SK-N-SH treated with all-trans-retinoic acid at 6 μM for 48 hours (cell line): ENCODE results near the gene CENPH.
"Not testable (repeated sequence)": the region's sequence is repeated elsewhere in the genome, so short reads cannot be mapped to it uniquely, and the experiment has no call there.

Experiments
- ATAC-seq: fragments of 200-7000 bp; cut with Tn5 transposase; 3 replicates; pipeline ENCODE4 v1.9.1; 2020; ENCODE audit warnings: mild to moderate bottlenecking, moderate library complexity
- ARNTL ChIP-seq: fragments of 450-650 bp; formaldehyde crosslinking; IDR thresholded peaks from 2 replicates; pipeline ENCODE4 v1.5.0; 2020; ENCODE audit warnings: low read depth, mild to moderate bottlenecking, moderate library complexity, borderline replicate concordance
- BACH2 ChIP-seq: fragments of 250-450 bp; sonication (Bioruptor Pico); IDR thresholded peaks from 2 replicates; pipeline ENCODE4 v1.9.0; 2021; ENCODE audit warnings: mild to moderate bottlenecking, borderline replicate concordance
- ESRRG ChIP-seq: fragments of 250-450 bp; sonication (Bioruptor Pico); IDR thresholded peaks from 2 replicates; pipeline ENCODE4 v1.6.1; 2021; ENCODE audit warnings: mild to moderate bottlenecking
- GLIS3 ChIP-seq: fragments of 250-450 bp; sonication (Bioruptor Pico); IDR thresholded peaks from 2 replicates; pipeline ENCODE4 v1.5.0; 2020; ENCODE audit warnings: mild to moderate bottlenecking, moderate library complexity
- ISL1 ChIP-seq: fragments of 250-450 bp; sonication (Bioruptor Pico); IDR thresholded peaks from 2 replicates; pipeline ENCODE4 v2.1.2; 2022; ENCODE audit warnings: mild to moderate bottlenecking, moderate library complexity
- OSR1 ChIP-seq: fragments of 250-450 bp; sonication (Bioruptor Pico); IDR thresholded peaks from 2 replicates; pipeline ENCODE4 v1.8.0; 2022; ENCODE audit warnings: moderate library complexity, mild to moderate bottlenecking, inconsistent platforms
- RARB ChIP-seq: fragments of 250-450 bp; sonication (Bioruptor Pico); IDR thresholded peaks from 2 replicates; pipeline ENCODE4 v1.8.0; 2021; ENCODE audit warnings: mild to moderate bottlenecking, moderate library complexity
- SNAI2 ChIP-seq: fragments of 250-450 bp; sonication (Bioruptor Pico); IDR thresholded peaks from 2 replicates; pipeline ENCODE4 v1.5.0; 2020; ENCODE audit warnings: mild to moderate bottlenecking, moderate library complexity
- TCF4 ChIP-seq: fragments of 250-450 bp; sonication (Bioruptor Pico); IDR thresholded peaks from 2 replicates; pipeline ENCODE4 v1.8.0; 2021; ENCODE audit warnings: mild to moderate bottlenecking, moderate library complexity, borderline replicate concordance
- TOX ChIP-seq: fragments of 250-450 bp; sonication (Bioruptor Pico); IDR thresholded peaks from 2 replicates; pipeline ENCODE4 v1.8.0; 2021; ENCODE audit warnings: mild to moderate bottlenecking, moderate library complexity, borderline replicate concordance
- ZC3H10 ChIP-seq: fragments of 250-450 bp; sonication (Bioruptor Pico); IDR thresholded peaks from 2 replicates; pipeline ENCODE4 v1.5.1; 2021; ENCODE audit warnings: mild to moderate bottlenecking, moderate library complexity
- ZFP3 ChIP-seq: fragments of 250-450 bp; sonication (Bioruptor Pico); IDR thresholded peaks from 2 replicates; pipeline ENCODE4 v1.5.0; 2020; ENCODE audit warnings: mild to moderate bottlenecking, moderate library complexity
- ZFP30 ChIP-seq: fragments of 450-650 bp; formaldehyde crosslinking; IDR thresholded peaks from 2 replicates; pipeline ENCODE4 v1.5.0; 2022; ENCODE audit warnings: mild to moderate bottlenecking, moderate library complexity
- ZNF565 ChIP-seq: fragments of 450-650 bp; formaldehyde crosslinking; conservative IDR thresholded peaks from 2 replicates; pipeline ENCODE4 v1.5.0; 2020; ENCODE audit warnings: low read depth, mild to moderate bottlenecking, moderate library complexity
- ZNF70 ChIP-seq: fragments of 450-650 bp; formaldehyde crosslinking; IDR thresholded peaks from 2 replicates; pipeline ENCODE4 v1.5.0; 2020; ENCODE audit warnings: mild to moderate bottlenecking, moderate library complexity
- ZNF8 ChIP-seq: fragments of 450-650 bp; formaldehyde crosslinking; IDR thresholded peaks from 2 replicates; pipeline ENCODE4 v1.5.0; 2020; ENCODE audit warnings: mild to moderate bottlenecking, moderate library complexity
- TF ChIP-seq, protein P1 (sequence below): fragments of 250-450 bp; sonication (Bioruptor Pico); IDR thresholded peaks from 2 replicates; pipeline ENCODE4 v1.5.0; 2020; ENCODE audit warnings: mild to moderate bottlenecking, moderate library complexity
- TF ChIP-seq, protein P2 (sequence below): fragments of 250-450 bp; sonication (Bioruptor Pico); IDR thresholded peaks from 2 replicates; pipeline ENCODE4 v1.5.1; 2021; ENCODE audit warnings: mild to moderate bottlenecking, moderate library complexity
- TF ChIP-seq, protein P3 (sequence below): fragments of 250-450 bp; sonication (Bioruptor Pico); IDR thresholded peaks from 2 replicates; pipeline ENCODE4 v1.8.0; 2020; ENCODE audit warnings: mild to moderate bottlenecking, moderate library complexity, borderline replicate concordance
- TF ChIP-seq, protein P4 (sequence below): fragments of 250-450 bp; sonication (Bioruptor Pico); IDR thresholded peaks from 2 replicates; pipeline ENCODE4 v1.5.1; 2020; ENCODE audit warnings: low read depth, mild to moderate bottlenecking, moderate library complexity
- TF ChIP-seq, protein P5 (sequence below): fragments of 250-450 bp; sonication (Bioruptor Pico); IDR thresholded peaks from 2 replicates; pipeline ENCODE4 v1.8.0; 2021; ENCODE audit warnings: low read depth, mild to moderate bottlenecking, moderate library complexity, borderline replicate concordance

CENPH gene

DNA sequence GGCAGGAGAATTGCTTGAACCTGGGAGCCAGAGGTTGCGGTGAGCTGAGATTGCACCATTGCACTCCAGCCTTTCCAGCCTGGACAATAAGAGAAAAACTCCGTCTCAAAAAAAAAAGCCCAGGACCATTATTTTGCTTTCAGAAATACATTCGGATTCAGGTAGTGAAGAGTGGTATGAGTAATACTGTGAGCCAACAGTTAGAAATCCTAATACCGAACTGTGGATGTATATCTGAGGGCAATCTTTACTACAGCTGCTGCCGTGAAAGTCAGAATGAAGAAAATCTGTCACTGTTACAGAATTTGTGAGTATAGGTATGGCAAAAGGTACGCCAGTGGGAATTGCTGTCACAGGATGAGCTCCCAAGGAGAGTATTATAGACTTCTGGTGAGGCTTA, 41.9 kb downstream of the CENPH start (continued):
- TF ChIP-seq, protein P1, sequence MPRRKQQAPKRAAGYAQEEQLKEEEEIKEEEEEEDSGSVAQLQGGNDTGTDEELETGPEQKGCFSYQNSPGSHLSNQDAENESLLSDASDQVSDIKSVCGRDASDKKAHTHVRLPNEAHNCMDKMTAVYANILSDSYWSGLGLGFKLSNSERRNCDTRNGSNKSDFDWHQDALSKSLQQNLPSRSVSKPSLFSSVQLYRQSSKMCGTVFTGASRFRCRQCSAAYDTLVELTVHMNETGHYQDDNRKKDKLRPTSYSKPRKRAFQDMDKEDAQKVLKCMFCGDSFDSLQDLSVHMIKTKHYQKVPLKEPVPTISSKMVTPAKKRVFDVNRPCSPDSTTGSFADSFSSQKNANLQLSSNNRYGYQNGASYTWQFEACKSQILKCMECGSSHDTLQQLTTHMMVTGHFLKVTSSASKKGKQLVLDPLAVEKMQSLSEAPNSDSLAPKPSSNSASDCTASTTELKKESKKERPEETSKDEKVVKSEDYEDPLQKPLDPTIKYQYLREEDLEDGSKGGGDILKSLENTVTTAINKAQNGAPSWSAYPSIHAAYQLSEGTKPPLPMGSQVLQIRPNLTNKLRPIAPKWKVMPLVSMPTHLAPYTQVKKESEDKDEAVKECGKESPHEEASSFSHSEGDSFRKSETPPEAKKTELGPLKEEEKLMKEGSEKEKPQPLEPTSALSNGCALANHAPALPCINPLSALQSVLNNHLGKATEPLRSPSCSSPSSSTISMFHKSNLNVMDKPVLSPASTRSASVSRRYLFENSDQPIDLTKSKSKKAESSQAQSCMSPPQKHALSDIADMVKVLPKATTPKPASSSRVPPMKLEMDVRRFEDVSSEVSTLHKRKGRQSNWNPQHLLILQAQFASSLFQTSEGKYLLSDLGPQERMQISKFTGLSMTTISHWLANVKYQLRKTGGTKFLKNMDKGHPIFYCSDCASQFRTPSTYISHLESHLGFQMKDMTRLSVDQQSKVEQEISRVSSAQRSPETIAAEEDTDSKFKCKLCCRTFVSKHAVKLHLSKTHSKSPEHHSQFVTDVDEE (CRISPR knock-in tag) = no peak
- no peak for TF ChIP-seq TCF4 (CRISPR knock-in tag)

DNA sequence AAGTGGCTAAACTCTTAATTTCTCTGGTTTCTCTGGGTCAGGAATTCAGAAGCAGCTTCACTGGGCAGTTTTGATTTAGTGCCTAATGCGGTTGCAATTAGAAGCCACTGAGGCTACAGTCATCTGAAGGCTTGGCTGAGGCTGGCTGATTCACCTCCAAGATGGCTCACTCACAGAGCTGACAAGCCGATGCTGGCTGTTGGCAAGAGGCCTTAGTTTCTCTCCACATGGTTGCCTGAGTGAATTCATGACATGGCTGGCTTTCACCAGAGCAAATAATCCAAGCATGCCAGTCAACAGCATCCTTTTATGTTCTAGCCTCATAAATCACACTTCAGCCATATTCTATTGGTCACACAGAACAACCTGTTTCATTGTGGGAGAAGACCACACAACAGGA, 42.5 kb downstream of the CENPH start:
- no peak for ATAC-seq
- no peak for TF ChIP-seq ESRRG (CRISPR knock-in tag)
- TF ChIP-seq, protein P2, sequence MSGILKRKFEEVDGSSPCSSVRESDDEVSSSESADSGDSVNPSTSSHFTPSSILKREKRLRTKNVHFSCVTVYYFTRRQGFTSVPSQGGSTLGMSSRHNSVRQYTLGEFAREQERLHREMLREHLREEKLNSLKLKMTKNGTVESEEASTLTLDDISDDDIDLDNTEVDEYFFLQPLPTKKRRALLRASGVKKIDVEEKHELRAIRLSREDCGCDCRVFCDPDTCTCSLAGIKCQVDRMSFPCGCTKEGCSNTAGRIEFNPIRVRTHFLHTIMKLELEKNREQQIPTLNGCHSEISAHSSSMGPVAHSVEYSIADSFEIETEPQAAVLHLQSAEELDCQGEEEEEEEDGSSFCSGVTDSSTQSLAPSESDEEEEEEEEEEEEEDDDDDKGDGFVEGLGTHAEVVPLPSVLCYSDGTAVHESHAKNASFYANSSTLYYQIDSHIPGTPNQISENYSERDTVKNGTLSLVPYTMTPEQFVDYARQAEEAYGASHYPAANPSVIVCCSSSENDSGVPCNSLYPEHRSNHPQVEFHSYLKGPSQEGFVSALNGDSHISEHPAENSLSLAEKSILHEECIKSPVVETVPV (CRISPR knock-in tag) = no peak
- no peak for TF ChIP-seq ZFP3 (CRISPR knock-in tag)
- no peak for TF ChIP-seq ZNF565
- TF ChIP-seq BACH2 = no peak
- no peak for TF ChIP-seq ZNF8 (CRISPR knock-in tag)
- TF ChIP-seq SNAI2 (CRISPR knock-in tag) = no peak
- no peak for TF ChIP-seq ARNTL (CRISPR knock-in tag)
- TF ChIP-seq, protein P3, sequence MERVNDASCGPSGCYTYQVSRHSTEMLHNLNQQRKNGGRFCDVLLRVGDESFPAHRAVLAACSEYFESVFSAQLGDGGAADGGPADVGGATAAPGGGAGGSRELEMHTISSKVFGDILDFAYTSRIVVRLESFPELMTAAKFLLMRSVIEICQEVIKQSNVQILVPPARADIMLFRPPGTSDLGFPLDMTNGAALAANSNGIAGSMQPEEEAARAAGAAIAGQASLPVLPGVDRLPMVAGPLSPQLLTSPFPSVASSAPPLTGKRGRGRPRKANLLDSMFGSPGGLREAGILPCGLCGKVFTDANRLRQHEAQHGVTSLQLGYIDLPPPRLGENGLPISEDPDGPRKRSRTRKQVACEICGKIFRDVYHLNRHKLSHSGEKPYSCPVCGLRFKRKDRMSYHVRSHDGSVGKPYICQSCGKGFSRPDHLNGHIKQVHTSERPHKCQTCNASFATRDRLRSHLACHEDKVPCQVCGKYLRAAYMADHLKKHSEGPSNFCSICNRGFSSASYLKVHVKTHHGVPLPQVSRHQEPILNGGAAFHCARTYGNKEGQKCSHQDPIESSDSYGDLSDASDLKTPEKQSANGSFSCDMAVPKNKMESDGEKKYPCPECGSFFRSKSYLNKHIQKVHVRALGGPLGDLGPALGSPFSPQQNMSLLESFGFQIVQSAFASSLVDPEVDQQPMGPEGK (CRISPR knock-in tag) = no peak
- TF ChIP-seq TOX (CRISPR knock-in tag) = no peak
- no peak for TF ChIP-seq ZFP30 (CRISPR knock-in tag)
- TF ChIP-seq, protein P4, sequence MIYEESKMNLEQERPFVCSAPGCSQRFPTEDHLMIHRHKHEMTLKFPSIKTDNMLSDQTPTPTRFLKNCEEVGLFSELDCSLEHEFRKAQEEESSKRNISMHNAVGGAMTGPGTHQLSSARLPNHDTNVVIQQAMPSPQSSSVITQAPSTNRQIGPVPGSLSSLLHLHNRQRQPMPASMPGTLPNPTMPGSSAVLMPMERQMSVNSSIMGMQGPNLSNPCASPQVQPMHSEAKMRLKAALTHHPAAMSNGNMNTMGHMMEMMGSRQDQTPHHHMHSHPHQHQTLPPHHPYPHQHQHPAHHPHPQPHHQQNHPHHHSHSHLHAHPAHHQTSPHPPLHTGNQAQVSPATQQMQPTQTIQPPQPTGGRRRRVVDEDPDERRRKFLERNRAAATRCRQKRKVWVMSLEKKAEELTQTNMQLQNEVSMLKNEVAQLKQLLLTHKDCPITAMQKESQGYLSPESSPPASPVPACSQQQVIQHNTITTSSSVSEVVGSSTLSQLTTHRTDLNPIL (CRISPR knock-in tag) = no peak
- TF ChIP-seq ZC3H10 (CRISPR knock-in tag) = no peak
- no peak for TF ChIP-seq GLIS3 (CRISPR knock-in tag)
- no peak for TF ChIP-seq TCF4 (CRISPR knock-in tag)
- TF ChIP-seq, protein P5, sequence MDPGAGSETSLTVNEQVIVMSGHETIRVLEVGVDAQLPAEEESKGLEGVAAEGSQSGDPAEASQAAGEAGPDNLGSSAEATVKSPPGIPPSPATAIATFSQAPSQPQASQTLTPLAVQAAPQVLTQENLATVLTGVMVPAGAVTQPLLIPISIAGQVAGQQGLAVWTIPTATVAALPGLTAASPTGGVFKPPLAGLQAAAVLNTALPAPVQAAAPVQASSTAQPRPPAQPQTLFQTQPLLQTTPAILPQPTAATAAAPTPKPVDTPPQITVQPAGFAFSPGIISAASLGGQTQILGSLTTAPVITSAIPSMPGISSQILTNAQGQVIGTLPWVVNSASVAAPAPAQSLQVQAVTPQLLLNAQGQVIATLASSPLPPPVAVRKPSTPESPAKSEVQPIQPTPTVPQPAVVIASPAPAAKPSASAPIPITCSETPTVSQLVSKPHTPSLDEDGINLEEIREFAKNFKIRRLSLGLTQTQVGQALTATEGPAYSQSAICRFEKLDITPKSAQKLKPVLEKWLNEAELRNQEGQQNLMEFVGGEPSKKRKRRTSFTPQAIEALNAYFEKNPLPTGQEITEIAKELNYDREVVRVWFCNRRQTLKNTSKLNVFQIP = no peak
- no peak for TF ChIP-seq ISL1 (CRISPR knock-in tag)
- TF ChIP-seq OSR1 (CRISPR knock-in tag) = no peak
- no peak for TF ChIP-seq RARB
- TF ChIP-seq ZNF70 (CRISPR knock-in tag) = no peak

DNA sequence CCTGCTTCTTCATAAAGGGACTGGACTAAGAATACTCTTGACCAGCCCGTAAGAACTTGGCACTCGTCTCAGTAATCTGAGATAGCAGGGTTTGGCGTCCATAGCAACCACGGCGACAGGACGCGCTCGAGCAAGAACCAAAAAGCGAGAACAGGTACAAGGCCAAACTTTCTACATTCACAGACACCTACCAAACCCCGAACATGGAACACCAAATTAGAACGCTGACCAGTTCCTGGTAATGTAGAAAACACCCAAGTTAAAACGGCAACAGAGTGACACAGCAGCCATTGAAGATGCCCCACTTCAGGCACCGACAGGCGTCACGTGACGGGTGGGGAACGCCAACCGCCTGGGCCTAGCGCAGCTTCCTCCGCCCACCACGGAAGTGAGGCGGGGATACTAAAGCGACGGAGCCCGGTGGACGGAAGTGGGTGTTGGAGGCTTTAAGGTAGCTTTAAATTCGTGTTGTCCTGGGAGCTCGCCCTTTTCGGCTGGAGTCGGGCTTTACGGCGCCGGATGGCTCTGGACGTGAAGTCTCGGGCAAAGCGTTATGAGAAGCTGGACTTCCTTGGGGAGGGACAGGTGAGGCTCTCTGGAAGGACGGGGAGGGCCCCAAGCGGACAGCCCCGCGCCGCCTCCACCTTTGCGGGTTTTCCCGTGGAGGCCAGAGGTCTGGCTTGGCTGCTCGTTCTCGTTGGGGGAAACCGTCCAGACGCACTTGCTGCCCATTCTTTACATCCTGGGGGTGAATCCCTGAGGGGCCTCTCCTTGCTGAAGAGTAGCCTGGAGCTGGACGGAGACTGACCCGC, 45.3 kb downstream of the CENPH start, which contains the start of gene CDK7:
CDK7 (plus strand) TSS at position 430 of the 812 bp plus-strand sequence; CDS start at position 520, 90 bp downstream.
- peak; percentile 90 for ATAC-seq
- no peak for TF ChIP-seq ZNF8 (CRISPR knock-in tag)
- TF ChIP-seq, protein P3 (CRISPR knock-in tag) = peak; percentile 69; the same call in 1 of the 2 replicates

DNA sequence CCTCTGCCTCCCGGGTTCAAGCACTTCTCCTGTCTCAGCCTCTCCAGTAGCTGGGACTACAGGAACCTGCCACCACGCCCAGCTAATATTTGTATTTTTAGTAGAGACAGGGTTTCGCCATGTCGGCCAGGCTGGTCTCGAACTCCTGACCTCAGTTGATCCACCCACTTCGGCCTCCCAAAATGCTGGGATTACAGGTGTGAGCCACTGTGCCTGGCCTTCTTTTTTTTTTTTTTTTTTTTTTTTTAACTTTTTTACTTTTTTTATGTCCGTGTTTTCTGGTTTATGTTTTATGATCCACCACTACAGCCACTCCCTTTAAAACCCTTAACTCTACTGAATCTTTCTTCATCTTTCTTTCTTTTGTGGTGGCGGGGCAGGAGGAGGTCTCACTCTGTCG, 47.4 kb downstream of the CENPH start:
- ATAC-seq = not testable (repeated sequence)
